H1 (cell line): Measurements from ENCODE around the gene HS3ST6.
"Not testable (repeated sequence)": the region's sequence is repeated elsewhere in the genome, so short reads cannot be mapped to it uniquely, and the experiment has no call there.

Source experiments
- ATF2 ChIP-seq: IDR thresholded peaks from 2 replicates; pipeline ENCODE4 v1.6.1; 2012; ENCODE audit warnings: low read length, inconsistent platforms
- BACH1 ChIP-seq: IDR thresholded peaks from 2 replicates; pipeline ENCODE4 v1.6.1; 2012; ENCODE audit warnings: low read length, improper control_type of control experiment
- CREB1 ChIP-seq: IDR thresholded peaks from 2 replicates; pipeline ENCODE4 v1.6.1; 2012; ENCODE audit warnings: inconsistent platforms
- CTCF ChIP-seq, 3 experiments: IDR thresholded peaks; 1 replicate in 2 of 3; 2 replicates in 1 of 3; pipeline versions ENCODE4 v1.5.1 to v1.6.1; 2011; ENCODE audit warnings: low read length in 3 of 3, mild to moderate bottlenecking in 3 of 3, inconsistent platforms in 2 of 3, low read depth in 1 of 3, moderate library complexity in 1 of 3; ENCODE audit not compliant: insufficient read depth in 1 of 3; ENCODE audit errors: control extremely low read depth in 1 of 3
- GABPA ChIP-seq: IDR thresholded peaks from 2 replicates; pipeline ENCODE4 v1.6.1; 2011; ENCODE audit warnings: mild to moderate bottlenecking, low read length, moderate library complexity, borderline replicate concordance; ENCODE audit not compliant: insufficient read depth
- HDAC6 ChIP-seq: IDR thresholded peaks from one replicate; pipeline ENCODE4 v1.7.1; 2012; ENCODE audit warnings: low read depth, mild to moderate bottlenecking, inconsistent platforms, low read length, moderate library complexity
- MAX ChIP-seq: IDR thresholded peaks from 2 replicates; pipeline ENCODE4 v1.6.1; 2012; ENCODE audit warnings: inconsistent platforms
- POLR2A ChIP-seq, 2 experiments: IDR thresholded peaks; 1 replicate in 1 of 2; 2 replicates in 1 of 2; pipeline ENCODE4 v1.6.1; 2011; ENCODE audit warnings: low read depth in 2 of 2, low read length in 2 of 2, mild to moderate bottlenecking in 2 of 2; ENCODE audit errors: control extremely low read depth in 1 of 2
- SP1 ChIP-seq: IDR thresholded peaks from 2 replicates; pipeline ENCODE4 v1.6.1; 2011; ENCODE audit warnings: low read depth, low read length
- SP4 ChIP-seq: IDR thresholded peaks from 2 replicates; pipeline ENCODE4 v1.6.1; 2012; ENCODE audit warnings: low read length, inconsistent platforms
- SRF ChIP-seq: IDR thresholded peaks from 2 replicates; pipeline ENCODE4 v1.6.1; 2011; ENCODE audit warnings: mild to moderate bottlenecking, low read depth, low read length, moderate library complexity
- TCF12 ChIP-seq: IDR thresholded peaks from 2 replicates; pipeline ENCODE4 v1.6.1; 2011; ENCODE audit warnings: low read depth, mild to moderate bottlenecking, low read length
- USF2 ChIP-seq: IDR thresholded peaks from 2 replicates; pipeline ENCODE4 v1.6.1; 2011; ENCODE audit warnings: low read length, improper control_type of control experiment
- ZNF274 ChIP-seq: IDR thresholded peaks from 2 replicates; pipeline ENCODE4 v1.7.0; 2012; ENCODE audit warnings: low read length, borderline replicate concordance; ENCODE audit errors: extremely low read depth

- not testable (repeated sequence) for TF ChIP-seq BACH1; SP4; CTCF (IDR thresholded peaks at IDR 0.05; ENCODE audit: control extremely low read depth in 1 of 3, insufficient read depth in 1 of 3, low read depth in 1 of 3, low read length in 3 of 3); MAX; CREB1; TCF12; USF2; HDAC6; SP1; SRF; POLR2A (IDR thresholded peaks at IDR 0.05; ENCODE audit: control extremely low read depth in 1 of 2, low read depth in 2 of 2, low read length in 2 of 2); ZNF274; GABPA; ATF2
Measured at GRCh38 chr16:1957434-1958142, 39.4 kb upstream of the HS3ST6 start.
